Activated CD8-positive, alpha-beta memory T cell treated with anti-CD3 and anti-CD28 coated beads, Interleukin-2, amount 50 U/mL, for 4 hours (primary cell): ENCODE data around the gene SEMA4A.
"Not testable (repeated sequence)": the region's sequence is repeated elsewhere in the genome, so short reads cannot be mapped to it uniquely, and the experiment has no call there.

Experiments
- DNase-seq: peaks from one replicate; pipeline ENCODE4 v3.0.0-alpha.2; 2020

Gene SEMA4A

GRCh38 chr1:156198831-156199349 is 45.5 kb downstream of the SEMA4A start:
- no peak for DNase-seq

- no peak for DNase-seq
Observed at GRCh38 chr1:156200044-156200443, 46.7 kb downstream of the SEMA4A start.

- no peak for DNase-seq
Observed at GRCh38 chr1:156203331-156203730, 49.9 kb downstream of the SEMA4A start.

- no peak for DNase-seq
Observed at GRCh38 chr1:156204686-156205085, 51.3 kb downstream of the SEMA4A start.

GRCh38 chr1:156211243-156211642 is 57.9 kb downstream of the SEMA4A start:
- no peak for DNase-seq

- no peak for DNase-seq
Observed at GRCh38 chr1:156212130-156212529, 58.7 kb downstream of the SEMA4A start.

- DNase-seq, result peak; percentile 95
Observed at GRCh38 chr1:156212833-156213643, 59.7 kb downstream of the SEMA4A start, which contains the start of gene PMF1. PMF1 (plus strand) TSS chr1:156213007; CDS start chr1:156213016, 9 bp downstream.

GRCh38 chr1:156213644-156213966 is 60.2 kb downstream of the SEMA4A start:
- DNase-seq, result no peak

- no peak for DNase-seq
Observed at GRCh38 chr1:156214024-156214748, 60.8 kb downstream of the SEMA4A start.

- DNase-seq, result not testable (repeated sequence)
Observed at GRCh38 chr1:156216361-156217086, 63.1 kb downstream of the SEMA4A start.

- DNase-seq, result no peak
Observed at GRCh38 chr1:156217871-156218270, 64.5 kb downstream of the SEMA4A start.

- no peak for DNase-seq
Observed at GRCh38 chr1:156220226-156220625, 66.8 kb downstream of the SEMA4A start.

- DNase-seq, result no peak
Observed at GRCh38 chr1:156221986-156222692, 68.8 kb downstream of the SEMA4A start.

- DNase-seq, result no peak
Observed at GRCh38 chr1:156225677-156226014, 72.3 kb downstream of the SEMA4A start.

- DNase-seq, result no peak
Observed at GRCh38 chr1:156226116-156226538, 72.7 kb downstream of the SEMA4A start.

- DNase-seq, result no peak
Observed at GRCh38 chr1:156226782-156227181, 73.4 kb downstream of the SEMA4A start.
